SK-N-SH (cell line): Measurements from ENCODE around the gene SDF2L1. TPM values are rescaled to one million over a fixed set of nuclear protein-coding genes. Genes with fewer than 3 reads are reported as not detected.
"Not testable (repeated sequence)": the region's sequence is repeated elsewhere in the genome, so short reads cannot be mapped to it uniquely, and the experiment has no call there.

Source experiments
- CTCF ChIA-PET: fragments of 300-600, 350-600 bp; formaldehyde crosslinking; extraction: SDS; loops from one replicate; lab custom pipeline; 2021; lab: Yijun Ruan, JAX
- POLR2A ChIA-PET: fragments of 350-600 bp; sonication (Branson Sonifier 250); formaldehyde crosslinking; extraction: SDS; loops from one replicate; lab custom pipeline; 2020; ENCODE audit warnings: antibody characterized with exemption, inconsistent platforms; lab: Yijun Ruan, JAX
- DNase-seq: peaks from one replicate; pipeline ENCODE4 v3.0.0; 2012
- H2AFZ ChIP-seq: fragments of 200-600 bp; sonication (generic); 2 replicates; pipeline ENCODE4 v1.8.1; 2016; ENCODE audit warnings: antibody characterized with exemption, mild to moderate bottlenecking, low read depth
- H3F3A ChIP-seq: fragments of 200-600 bp; sonication (generic); replicated peaks from 2 replicates; pipeline ENCODE3; 2016; ENCODE audit warnings: antibody characterized with exemption, mild to moderate bottlenecking; ENCODE audit not compliant: insufficient read depth
- H3K27ac ChIP-seq, 2 experiments: fragments of 200-500 bp in 1 of 2; fragments of 200-600 bp in 1 of 2; sonication (Bioruptor generic) in 1 of 2; sonication (generic), shearing (Covaris generic) in 1 of 2; 2 replicates each; pipeline versions ENCODE4 v1.5.1 to v1.6.1; 2014 to 2016; ENCODE audit warnings: low read depth in 2 of 2, inconsistent platforms in 1 of 2, low read length in 1 of 2, mild to moderate bottlenecking in 1 of 2, mixed read lengths in 1 of 2
- H3K27me3 ChIP-seq: fragments of 200-600 bp; sonication (generic), shearing (Covaris generic); 2 replicates; pipeline ENCODE4 v1.6.1; 2016; ENCODE audit warnings: mixed run types; ENCODE audit not compliant: insufficient read depth
- H3K36me3 ChIP-seq, 2 experiments: fragments of 200-500 bp in 1 of 2; fragments of 200-600 bp in 1 of 2; sonication (Bioruptor generic) in 1 of 2; sonication (generic) in 1 of 2; replicated peaks in 1 of 2; 2 replicates each; pipeline versions ENCODE3 to v1.5.1; 2014 to 2016; ENCODE audit warnings: low read length in 1 of 2, mild to moderate bottlenecking in 1 of 2; ENCODE audit not compliant: insufficient read depth in 2 of 2, control insufficient read depth in 1 of 2
- H3K4me1 ChIP-seq, 2 experiments: fragments of 200-500 bp in 1 of 2; fragments of 200-600 bp in 1 of 2; sonication (Bioruptor generic) in 1 of 2; sonication (generic), shearing (Covaris generic) in 1 of 2; 2 replicates each; pipeline versions ENCODE4 v1.5.1 to v1.6.1; 2014 to 2016; ENCODE audit warnings: low read depth in 1 of 2, low read length in 1 of 2, mixed run types in 1 of 2; ENCODE audit not compliant: insufficient read depth in 2 of 2, control insufficient read depth in 1 of 2
- H3K4me2 ChIP-seq: fragments of 200-600 bp; sonication (generic), shearing (Covaris generic); 2 replicates; pipeline ENCODE4 v1.6.1; 2017; ENCODE audit warnings: mixed run types
- H3K4me3 ChIP-seq, 2 experiments: fragments of 200-500 bp in 1 of 2; fragments of 200-600 bp in 1 of 2; sonication (Bioruptor generic) in 1 of 2; sonication (generic), shearing (Covaris generic) in 1 of 2; 2 replicates each; pipeline versions ENCODE4 v1.5.1 to v1.8.1; 2014 to 2016; ENCODE audit warnings: low read depth in 2 of 2, inconsistent platforms in 1 of 2, low read length in 1 of 2, mild to moderate bottlenecking in 1 of 2, mixed read lengths in 1 of 2, moderate library complexity in 1 of 2
- H3K79me2 ChIP-seq: fragments of 200-600 bp; sonication (generic); 2 replicates; pipeline ENCODE4 v1.8.1; 2017; ENCODE audit warnings: mild to moderate bottlenecking; ENCODE audit not compliant: insufficient read depth
- H3K9ac ChIP-seq: fragments of 200-600 bp; sonication (generic); 2 replicates; pipeline ENCODE4 v1.6.1; 2017; ENCODE audit warnings: mixed run types
- H3K9me2 ChIP-seq: fragments of 200-600 bp; sonication (generic); 2 replicates; pipeline ENCODE4 v1.6.1; 2017; ENCODE audit warnings: mixed run types
- H3K9me3 ChIP-seq: fragments of 200-600 bp; sonication (generic); 2 replicates; pipeline ENCODE4 v1.6.1; 2017; ENCODE audit warnings: mixed run types, mild to moderate bottlenecking, moderate library complexity
- H4K20me1 ChIP-seq: fragments of 200-600 bp; sonication (generic); 2 replicates; pipeline ENCODE4 v1.6.1; 2017; ENCODE audit warnings: mild to moderate bottlenecking, mixed run types; ENCODE audit not compliant: insufficient read depth
- CTCF ChIP-seq: fragments of 200-600 bp; sonication (generic); IDR thresholded peaks from 2 replicates; pipeline ENCODE4 v1.6.1; 2017; ENCODE audit warnings: antibody characterized with exemption, mild to moderate bottlenecking, moderate library complexity
- GABPA ChIP-seq: IDR thresholded peaks from 2 replicates; pipeline ENCODE4 v1.4.0; 2012; ENCODE audit warnings: low read depth, mild to moderate bottlenecking
- GATA2 ChIP-seq: sonication (generic); formaldehyde crosslinking; IDR thresholded peaks from 2 replicates; pipeline ENCODE4 v1.5.0; 2020; ENCODE audit warnings: mild to moderate bottlenecking, missing genetic modification reagents
- MXI1 ChIP-seq: IDR thresholded peaks from 2 replicates; pipeline ENCODE4 v1.6.1; 2012; ENCODE audit warnings: mild to moderate bottlenecking, low read depth, low read length, improper control_type of control experiment
- RAD21 ChIP-seq: IDR thresholded peaks from 2 replicates; pipeline ENCODE4 v1.6.1; 2012; ENCODE audit warnings: mild to moderate bottlenecking, low read length
- RCOR1 ChIP-seq: fragments of 150-350 bp; IDR thresholded peaks from 2 replicates; pipeline ENCODE4 v1.6.1; 2017; ENCODE audit warnings: antibody characterized with exemption, low read length
- WGBS: methylation state at CpG from one replicate; pipeline ENCODE4 v1.1.6; 2017; ENCODE audit warnings: low lambda C conversion rate; 5-methylcytosine and 5-hydroxymethylcytosine counted together
- polyA plus RNA-seq, 3 experiments: library from polyadenylated mRNA; depleted of rRNA; stranded (reverse); fragments of >200 nt; gene quantifications; 2 replicates each; pipeline ENCODE4 v1.2.3, GENCODE V29; 2012

Gene SDF2L1
- polyA plus RNA-seq, 1 of the 3 experiments (the other 2 are of a cell fraction): 60.9 TPM

GRCh38 chr22:21642584-21643448, 714 bp downstream of the SDF2L1 start:
- peak overlapping the region in 1 of 2 experiments; percentile 76; a peak in 2 of 4 replicates for H3K27ac ChIP-seq
- H3K79me2 ChIP-seq: 0 out of 2 replicates have a peak, but pooled peaks cover 3% of the 10 kb centered on the region
- H3K4me3 ChIP-seq: peak overlapping the region; percentile 70 to 75
- no peaks in the 10 kb centered on the region for H3K9me2 ChIP-seq
- ChIA-PET POLR2A (interaction anchor here (0.7 to 2.9 kb wide), 8 partner anchors 8 to 93 kb away, joined by 3 to 20 read pairs (median 6); partner anchors contain the start of genes PPIL2, YDJC and YPEL1), CTCF (interaction anchor here (0.6 to 8.3 kb wide), 18 partner anchors 8 to 310 kb away, joined by 3 to 145 read pairs (median 4); partner anchors contain the start of genes CCDC116, PPIL2, PPM1F and YDJC)
- H4K20me1 ChIP-seq: no peaks in the 10 kb centered on the region
- H3K4me1 ChIP-seq: peaks cover 5 to 21% of the 10 kb centered on the region in 2 experiments; a peak in 2 of 4 replicates
- 23% methylated on average over 6 of the region's 56 CpGs for WGBS
- H3K9ac ChIP-seq: peak overlapping the region; percentile 75
- peak overlapping the region; percentile 97 for H3K4me2 ChIP-seq
- H3K36me3 ChIP-seq: peaks cover 0 to 2% of the 10 kb centered on the region in 2 experiments
- peak overlapping the region; percentile 82; the same call in 1 of the 2 replicates for H2AFZ ChIP-seq
- no peaks in the 10 kb centered on the region for H3K27me3 ChIP-seq
- TF ChIP-seq MXI1 (no peak; the same call in 1 of the 2 replicates), GATA2 (CRISPR knock-in tag) (peak; percentile 75), RCOR1 (0 out of 2 replicates have a peak, but pooled peaks have one; percentile 17), CTCF (peak; percentile 65), GABPA (no peak), RAD21 (peak; percentile 49)
- TF ChIP-seq, all 33 proteins: peak for 4
- H3K9me3 ChIP-seq: no peaks in the 10 kb centered on the region
- peaks cover 18% of the 10 kb centered on the region for H3F3A ChIP-seq
- DNase-seq: peak; percentile 71

GRCh38 chr22:21643533-21644357, 1.6 kb downstream of the SDF2L1 start:
- no peak overlapping the region for H2AFZ ChIP-seq
- TF ChIP-seq RCOR1 (no peak), CTCF (peak; percentile 19; the same call in 1 of the 2 replicates)
- no peaks in the 10 kb centered on the region for H4K20me1 ChIP-seq
- no peaks in the 10 kb centered on the region for H3K9me3 ChIP-seq
- H3K36me3 ChIP-seq: peaks cover 0 to 2% of the 10 kb centered on the region in 2 experiments
- ChIA-PET CTCF (interaction anchor here (0.7 to 8.3 kb wide), 14 partner anchors 9 to 309 kb away, joined by 3 to 145 read pairs (median 4); partner anchors contain the start of genes CCDC116, PPIL2, PPM1F and YDJC), POLR2A (interaction anchor here (0.7 to 2.9 kb wide), 6 partner anchors 7 to 92 kb away, joined by 3 to 20 read pairs (median 6); partner anchors contain the start of genes PPIL2, YDJC and YPEL1)
- H3K4me2 ChIP-seq: peak overlapping the region; percentile 97
- WGBS: 90% methylated on average over 16 of the region's 22 CpGs
- DNase-seq: no peak
- H3K79me2 ChIP-seq: 0 out of 2 replicates have a peak, but pooled peaks cover 3% of the 10 kb centered on the region
- no peak overlapping the region for H3K9ac ChIP-seq
- H3K27me3 ChIP-seq: no peaks in the 10 kb centered on the region
- H3K4me3 ChIP-seq: peak overlapping the region in 1 of 2 experiments; percentile 70; a peak in 2 of 4 replicates
- H3K27ac ChIP-seq: no peak overlapping the region; a peak in 1 of 4 replicates
- no peaks in the 10 kb centered on the region for H3K9me2 ChIP-seq
- peaks cover 18% of the 10 kb centered on the region for H3F3A ChIP-seq
- H3K4me1 ChIP-seq: peaks cover 5 to 21% of the 10 kb centered on the region in 2 experiments; a peak in 2 of 4 replicates

- H2AFZ ChIP-seq, H3K27ac ChIP-seq, H3K36me3 ChIP-seq, H3K9me3 ChIP-seq, DNase-seq, H3K9me2 ChIP-seq, H3K9ac ChIP-seq, H3K4me2 ChIP-seq, H4K20me1 ChIP-seq, H3K79me2 ChIP-seq, H3K4me3 ChIP-seq, H3K27me3 ChIP-seq, POLR2A ChIA-PET: not testable (repeated sequence)
- WGBS: 87% methylated on average over 6 of the region's 6 CpGs
- peaks cover 17% of the 10 kb centered on the region for H3F3A ChIP-seq
- CTCF ChIA-PET: interaction anchor here (1.5 to 4.9 kb wide), 3 partner anchors 11 to 16 kb away, joined by 4 to 56 read pairs (median 12); partner anchors contain the start of genes CCDC116 and YDJC
- H3K4me1 ChIP-seq: peaks cover 5 to 21% of the 10 kb centered on the region in 2 experiments; a peak in 2 of 4 replicates
These were observed 3.4 kb downstream of the SDF2L1 start for GRCh38 chr22:21645513-21645912.
